HFFc6 (cell line): ENCODE results near the gene ADAMTS15. TPM values are rescaled to one million over a fixed set of nuclear protein-coding genes. Genes with fewer than 3 reads are reported as not detected.

Source experiments
- DNase-seq: peaks from one replicate; pipeline ENCODE4 v3.0.0-alpha.2; 2018
- H3K27ac Mint-ChIP-seq: 2 replicates; pipeline ENCODE4 v1.8.0; 2020; ENCODE audit warnings: mild to moderate bottlenecking, mixed read lengths
- H3K27me3 Mint-ChIP-seq: 2 replicates; pipeline ENCODE4 v1.8.0; 2021; ENCODE audit warnings: mild to moderate bottlenecking, moderate library complexity, mixed read lengths; ENCODE audit not compliant: insufficient read depth
- H3K36me3 Mint-ChIP-seq: 2 replicates; pipeline ENCODE4 v1.8.0; 2021; ENCODE audit warnings: low read depth, mixed read lengths
- H3K4me1 Mint-ChIP-seq: 2 replicates; pipeline ENCODE4 v1.8.0; 2020; ENCODE audit warnings: low read depth, mixed read lengths
- H3K4me3 Mint-ChIP-seq: 2 replicates; pipeline ENCODE4 v1.8.0; 2020; ENCODE audit warnings: mild to moderate bottlenecking, moderate library complexity, mixed read lengths
- H3K9me3 Mint-ChIP-seq: 2 replicates; pipeline ENCODE4 v1.8.0; 2020; ENCODE audit warnings: mild to moderate bottlenecking, mixed read lengths
- CTCF ChIP-seq: fragments of 200-600 bp; sonication (generic); IDR thresholded peaks from 2 replicates; pipeline ENCODE4 v1.5.0; 2021; ENCODE audit warnings: antibody characterized with exemption, mild to moderate bottlenecking
- total RNA-seq, 6 experiments: library from RNA; stranded (reverse); fragmentation: NEBNext Ultra II Directional; extraction: Animal tissue kit (Norgen Biotek cat#: 25700); gene quantifications; 2 replicates in 1 of 6; 3 replicates in 5 of 6; pipeline ENCODE4 v1.2.3, GENCODE V29; 2021

Gene ADAMTS15
- total RNA-seq, 6 experiments from 2014 or later = 0.21 to 1.1 (median 0.94) TPM

GRCh38 chr11:130452176-130452575 is 3.7 kb downstream of the ADAMTS15 start:
- no peaks in the 10 kb centered on the region for H3K36me3 Mint-ChIP-seq

GRCh38 chr11:130452940-130453339 is 4.5 kb downstream of the ADAMTS15 start:
- peaks cover 19% of the 10 kb centered on the region for H3K27me3 Mint-ChIP-seq
- no peak for DNase-seq
- H3K4me1 Mint-ChIP-seq = peaks cover 40% of the 10 kb centered on the region
- H3K36me3 Mint-ChIP-seq = no peaks in the 10 kb centered on the region
- H3K27ac Mint-ChIP-seq = no peak overlapping the region
- H3K9me3 Mint-ChIP-seq = no peaks in the 10 kb centered on the region
- H3K4me3 Mint-ChIP-seq = no peak overlapping the region
- TF ChIP-seq CTCF = no peak

More at GRCh38 chr11:130452176-130452575, 3.7 kb downstream of the ADAMTS15 start:
- TF ChIP-seq CTCF = no peak
- no peak overlapping the region for H3K4me3 Mint-ChIP-seq
- no peak for DNase-seq
- peaks cover 13% of the 10 kb centered on the region for H3K27me3 Mint-ChIP-seq
- no peak overlapping the region for H3K27ac Mint-ChIP-seq
- no peaks in the 10 kb centered on the region for H3K9me3 Mint-ChIP-seq
- peaks cover 41% of the 10 kb centered on the region for H3K4me1 Mint-ChIP-seq

- Mint-ChIP-seq H3K36me3 (no peaks in the 10 kb centered on the region), H3K4me3 (no peak overlapping the region), H3K27ac (no peak overlapping the region), H3K27me3 (peaks cover 26% of the 10 kb centered on the region), H3K4me1 (peaks cover 39% of the 10 kb centered on the region), H3K9me3 (no peaks in the 10 kb centered on the region)
- no peak for TF ChIP-seq CTCF
- no peak for DNase-seq
These were observed 6.2 kb downstream of the ADAMTS15 start for GRCh38 chr11:130454491-130455252.

- Mint-ChIP-seq H3K4me3 (no peak overlapping the region), H3K27ac (no peak overlapping the region), H3K27me3 (peaks cover 25% of the 10 kb centered on the region), H3K9me3 (no peaks in the 10 kb centered on the region), H3K36me3 (no peaks in the 10 kb centered on the region), H3K4me1 (peaks cover 33% of the 10 kb centered on the region)
- no peak for TF ChIP-seq CTCF
- no peak for DNase-seq
These were observed 7.2 kb downstream of the ADAMTS15 start for GRCh38 chr11:130455483-130456127.

GRCh38 chr11:130456286-130456685 is 7.8 kb downstream of the ADAMTS15 start:
- no peak overlapping the region for H3K27ac Mint-ChIP-seq

More at GRCh38 chr11:130456286-130456685, 7.8 kb downstream of the ADAMTS15 start:
- H3K4me3 Mint-ChIP-seq = no peak overlapping the region
- H3K27me3 Mint-ChIP-seq = peaks cover 25% of the 10 kb centered on the region
- H3K36me3 Mint-ChIP-seq = no peaks in the 10 kb centered on the region
- H3K9me3 Mint-ChIP-seq = no peaks in the 10 kb centered on the region
- peaks cover 27% of the 10 kb centered on the region for H3K4me1 Mint-ChIP-seq
- TF ChIP-seq CTCF = no peak
- no peak for DNase-seq
